Kidney tubule cell (primary cell): ENCODE results near the gene PACRG.

ENCODE experiments used
- DNase-seq: peaks from one replicate; pipeline ENCODE4 v3.0.0-alpha.2; 2018; ENCODE audit warnings: low spot score

Gene PACRG

GRCh38 chr6:162710936-162711335 lies 16.8 kb upstream of the PACRG start:
- no peak for DNase-seq

GRCh38 chr6:162711376-162711775 lies 16.4 kb upstream of the PACRG start:
- no peak for DNase-seq

GRCh38 chr6:162712694-162713093 lies 15.1 kb upstream of the PACRG start:
- DNase-seq = no peak

GRCh38 chr6:162713974-162714780 lies 13.6 kb upstream of the PACRG start:
- no peak for DNase-seq

- DNase-seq = no peak
These were observed 12.2 kb upstream of the PACRG start for GRCh38 chr6:162715601-162716000.

- no peak for DNase-seq
These were observed 8.2 kb upstream of the PACRG start for GRCh38 chr6:162719528-162719927.

- no peak for DNase-seq
These were observed 6.4 kb upstream of the PACRG start for GRCh38 chr6:162721404-162721687.

- no peak for DNase-seq
These were observed 5.5 kb upstream of the PACRG start for GRCh38 chr6:162722226-162722625.

- DNase-seq = no peak
These were observed 5.1 kb upstream of the PACRG start for GRCh38 chr6:162722633-162723032.

GRCh38 chr6:162726947-162727321 lies 840 bp upstream of the PACRG start:
- DNase-seq = peak; percentile 17

- no peak for DNase-seq
These were observed 423 bp downstream of the PACRG start for GRCh38 chr6:162728197-162728596.

GRCh38 chr6:162728706-162729105 lies 932 bp downstream of the PACRG start:
- DNase-seq = no peak

GRCh38 chr6:162730502-162730901 lies 2.7 kb downstream of the PACRG start:
- no peak for DNase-seq

- DNase-seq = no peak
These were observed 5.7 kb downstream of the PACRG start for GRCh38 chr6:162733489-162733888.

- no peak for DNase-seq
These were observed 9.2 kb downstream of the PACRG start for GRCh38 chr6:162736961-162737360.

- peak; percentile 77 for DNase-seq
These were observed 23.0 kb downstream of the PACRG start for GRCh38 chr6:162750776-162751175.

GRCh38 chr6:162751211-162751859 lies 23.6 kb downstream of the PACRG start:
- DNase-seq = no peak

GRCh38 chr6:162753775-162754174 lies 26.0 kb downstream of the PACRG start:
- DNase-seq = no peak

GRCh38 chr6:162770136-162770535 lies 42.4 kb downstream of the PACRG start:
- DNase-seq = no peak

GRCh38 chr6:162770955-162771354 lies 43.2 kb downstream of the PACRG start:
- DNase-seq = no peak

- DNase-seq = no peak
These were observed 44.7 kb downstream of the PACRG start for GRCh38 chr6:162772466-162772865.

- no peak for DNase-seq
These were observed 46.2 kb downstream of the PACRG start for GRCh38 chr6:162773996-162774395.

GRCh38 chr6:162777091-162777490 lies 49.3 kb downstream of the PACRG start:
- DNase-seq = no peak

GRCh38 chr6:162778603-162779002 lies 50.8 kb downstream of the PACRG start:
- no peak for DNase-seq
